HG03280 (cell line): ENCODE results near the gene SUGCT.

ENCODE experiments used
- ATAC-seq: cut with Tn5 transposase; IDR thresholded peaks from one replicate; pipeline ENCODE4 v1.9.1; 2021; ENCODE audit warnings: mild to moderate bottlenecking, moderate library complexity; ENCODE audit not compliant: unreplicated experiment

SUGCT gene

DNA sequence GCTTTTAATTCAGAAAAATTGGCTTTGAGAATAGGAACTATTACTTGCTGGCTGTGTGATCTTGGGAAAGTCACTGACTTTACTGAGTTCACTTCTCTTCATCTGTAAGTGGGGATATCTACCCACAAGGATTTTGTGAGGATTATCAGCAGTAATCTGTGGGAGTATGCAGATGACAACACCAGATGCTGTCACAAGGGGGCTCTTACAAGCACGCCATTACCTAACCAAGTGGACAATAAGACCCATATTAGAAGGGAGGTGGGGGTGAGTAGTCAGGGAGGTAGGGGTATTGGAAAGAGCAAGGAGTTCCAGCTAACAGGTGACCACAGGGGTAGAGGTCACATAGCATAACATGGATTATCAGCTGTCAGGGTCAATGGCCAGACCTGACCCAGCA, 569.4 kb downstream of the SUGCT start:
- no peak for ATAC-seq

DNA sequence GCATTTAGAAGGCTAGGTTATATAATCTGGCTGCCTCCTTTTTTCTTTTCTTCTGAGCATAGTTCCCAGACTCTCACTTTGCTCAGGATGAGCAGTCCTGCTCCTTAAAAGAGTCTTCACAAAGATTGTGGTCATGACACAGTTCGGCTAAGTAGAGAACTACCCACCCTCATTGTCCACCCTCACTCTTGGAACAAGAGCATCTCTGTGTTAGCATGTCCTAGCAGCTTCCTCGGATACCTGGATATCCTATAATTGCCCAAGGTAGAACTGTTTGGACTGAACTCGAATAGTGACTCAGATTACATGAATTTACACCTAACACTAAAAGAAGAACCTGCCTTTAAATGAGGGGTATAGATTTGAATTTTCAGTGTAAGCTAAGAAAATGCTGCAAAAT, 572.0 kb downstream of the SUGCT start:
- ATAC-seq, result no peak

DNA sequence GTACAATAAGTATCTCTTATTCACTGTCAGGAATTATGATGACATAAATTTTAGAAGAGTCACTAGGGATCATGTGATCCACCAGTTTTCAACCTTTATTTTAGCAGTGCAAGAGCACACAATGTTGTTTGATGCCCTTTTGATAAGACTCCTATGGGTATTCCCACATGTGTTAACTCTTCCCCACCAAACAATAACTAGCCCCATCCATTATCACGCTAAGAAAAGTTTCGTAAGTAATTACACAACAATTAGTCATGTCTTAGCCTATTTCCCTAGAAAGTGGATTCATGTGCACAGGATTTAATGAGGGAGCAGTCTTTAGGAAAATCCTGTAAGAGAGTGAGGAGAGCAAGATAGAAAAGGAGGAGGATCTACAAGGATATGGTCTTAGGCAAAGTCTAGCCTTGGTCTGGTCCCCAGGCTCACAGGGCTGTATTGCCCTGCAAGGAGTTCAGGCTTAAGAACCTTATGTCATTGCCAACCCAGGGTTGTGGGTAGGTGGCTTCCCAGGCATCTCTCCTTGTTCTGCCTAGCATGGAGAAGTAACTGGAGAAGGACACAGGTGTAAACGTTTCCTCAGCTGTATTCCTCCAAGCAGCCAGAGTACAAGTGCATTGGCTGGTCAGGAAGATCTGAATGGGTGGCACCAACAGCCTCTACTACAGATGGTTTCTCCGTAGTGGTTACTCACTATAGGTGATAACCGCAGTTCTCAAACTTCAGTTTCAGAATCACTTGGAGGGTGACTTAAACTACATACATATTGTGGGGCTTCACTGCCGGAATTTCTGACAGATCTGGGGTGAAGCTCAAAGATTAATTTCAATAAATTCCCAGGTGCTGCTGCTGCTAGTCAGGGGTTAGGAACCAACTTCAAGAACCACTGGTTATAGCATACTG, 574.5 kb downstream of the SUGCT start:
- peak; percentile 75 for ATAC-seq

DNA sequence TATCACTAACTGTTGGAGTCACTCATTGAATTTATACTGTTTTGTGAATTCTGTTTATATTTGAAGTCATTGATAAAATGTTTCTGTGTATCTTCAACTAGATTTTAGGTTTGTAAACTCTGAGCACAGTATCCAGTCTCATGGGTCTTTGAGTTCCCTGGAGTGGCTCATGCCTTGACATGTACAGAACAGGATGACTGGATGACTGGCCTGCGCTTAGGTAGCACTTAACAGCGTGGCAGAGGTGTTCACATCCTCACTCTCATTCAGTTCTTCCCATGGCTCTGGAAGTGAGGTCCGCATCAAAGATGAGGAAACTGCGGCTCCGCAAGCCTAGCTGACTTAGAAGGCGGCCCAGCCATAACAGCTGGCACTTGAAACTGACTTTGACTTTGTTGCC, 576.9 kb downstream of the SUGCT start:
- no peak for ATAC-seq

DNA sequence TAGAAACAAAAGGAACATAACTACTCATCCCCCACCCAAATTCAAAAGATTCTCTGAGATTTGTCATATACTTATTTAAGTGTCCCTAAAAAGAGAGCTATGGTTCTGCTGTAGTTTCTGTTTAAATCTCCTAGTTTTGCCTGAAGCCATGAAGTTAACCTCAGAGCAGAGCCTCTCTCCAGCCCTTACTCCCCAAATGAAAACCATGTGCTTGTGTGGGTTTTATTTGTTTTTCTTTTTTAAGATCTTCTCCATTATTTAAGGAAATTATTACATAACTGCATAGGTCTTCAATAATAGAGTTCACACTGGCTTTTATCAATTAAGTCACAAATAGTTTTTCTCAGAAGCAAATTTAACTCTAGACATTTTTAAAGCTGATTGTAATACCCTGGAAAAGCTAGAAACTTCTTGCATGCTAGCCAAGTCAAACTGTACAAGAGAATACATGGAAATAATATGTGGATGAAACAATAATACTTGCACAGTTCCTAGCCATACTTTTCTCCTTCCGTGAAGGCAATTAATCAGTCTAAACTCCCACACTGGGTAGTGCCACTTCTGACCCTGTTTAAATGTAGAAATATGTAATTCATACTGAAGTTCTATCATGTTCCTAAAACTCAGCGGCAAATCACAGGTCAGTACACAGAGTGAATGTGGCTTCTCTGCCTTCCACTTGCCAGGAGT, 579.7 kb downstream of the SUGCT start:
- ATAC-seq, result no peak

DNA sequence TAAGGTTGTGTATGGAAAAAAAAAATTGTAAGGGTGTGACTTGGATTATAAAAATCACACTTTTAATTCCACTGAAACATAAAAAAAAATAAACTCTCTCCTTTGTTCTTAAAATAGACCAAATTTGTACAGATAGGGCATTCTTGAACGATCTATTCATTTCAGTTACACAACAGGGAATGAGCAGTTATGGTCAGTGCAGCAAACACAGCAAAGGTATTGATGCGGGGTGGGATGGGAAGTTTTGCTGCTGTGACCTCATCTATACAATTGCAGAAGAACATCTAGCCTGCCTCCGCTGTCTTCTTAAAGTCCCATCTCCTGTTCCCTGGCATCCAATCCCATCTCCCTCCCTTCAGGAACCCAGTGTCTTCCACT, 580.2 kb downstream of the SUGCT start:
- no peak for ATAC-seq

DNA sequence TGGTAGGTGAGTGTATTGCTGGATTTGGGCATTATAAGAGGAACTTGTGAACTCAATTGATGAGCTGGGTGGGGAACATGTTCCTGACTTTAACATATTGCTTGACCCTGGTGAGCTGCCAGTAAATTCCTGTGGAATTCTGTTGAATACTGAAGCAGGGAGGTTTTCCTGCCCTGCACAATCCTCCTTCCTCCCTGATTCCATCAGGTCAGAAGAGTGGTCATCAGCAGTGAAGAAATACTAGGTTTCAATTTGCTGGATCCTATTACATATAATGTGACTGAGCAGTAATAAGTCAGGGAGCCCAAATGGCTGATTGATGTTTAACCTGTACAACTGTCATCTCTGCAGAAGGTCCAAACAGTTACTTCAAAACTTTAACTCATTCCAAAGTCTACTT, 581.2 kb downstream of the SUGCT start:
- no peak for ATAC-seq

DNA sequence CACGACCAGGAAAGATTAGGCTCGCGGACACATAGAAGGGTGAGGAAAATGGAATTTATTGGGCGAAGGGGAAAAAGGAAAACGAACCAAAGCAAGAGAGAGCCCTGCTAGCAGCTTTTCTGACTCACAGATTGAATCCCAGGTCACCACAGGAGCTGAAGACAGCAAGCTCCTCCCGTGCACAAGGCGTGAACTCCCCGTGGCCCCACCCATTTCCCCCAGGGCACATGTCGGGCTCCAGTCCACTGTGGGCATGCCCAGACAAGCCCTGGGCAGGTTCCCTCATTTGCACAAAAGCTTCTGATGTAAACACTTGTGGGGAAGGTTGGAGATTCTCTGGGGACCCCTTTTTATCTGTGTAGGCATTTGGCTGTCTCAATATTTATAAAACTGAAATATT, 582.4 kb downstream of the SUGCT start:
- ATAC-seq, result peak; percentile 76

DNA sequence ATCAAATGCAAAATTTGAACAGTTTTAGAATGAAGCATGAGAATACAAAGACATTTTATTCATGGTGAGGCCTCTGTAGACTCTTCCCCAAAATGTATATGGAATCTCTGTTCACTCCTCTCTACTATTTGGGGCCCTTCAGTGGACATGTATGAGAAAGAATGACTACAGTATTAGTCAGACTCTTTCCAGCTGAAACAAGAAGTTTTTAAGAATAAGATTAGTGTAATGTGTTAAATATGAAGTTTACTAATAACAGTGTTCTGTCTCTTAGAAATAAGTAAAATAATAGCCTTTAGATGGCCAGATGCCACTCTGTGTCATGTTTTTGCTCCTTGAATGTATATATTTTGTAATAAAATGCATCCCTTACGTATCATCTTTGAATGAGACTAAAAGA, 585.6 kb downstream of the SUGCT start:
- ATAC-seq, result no peak

DNA sequence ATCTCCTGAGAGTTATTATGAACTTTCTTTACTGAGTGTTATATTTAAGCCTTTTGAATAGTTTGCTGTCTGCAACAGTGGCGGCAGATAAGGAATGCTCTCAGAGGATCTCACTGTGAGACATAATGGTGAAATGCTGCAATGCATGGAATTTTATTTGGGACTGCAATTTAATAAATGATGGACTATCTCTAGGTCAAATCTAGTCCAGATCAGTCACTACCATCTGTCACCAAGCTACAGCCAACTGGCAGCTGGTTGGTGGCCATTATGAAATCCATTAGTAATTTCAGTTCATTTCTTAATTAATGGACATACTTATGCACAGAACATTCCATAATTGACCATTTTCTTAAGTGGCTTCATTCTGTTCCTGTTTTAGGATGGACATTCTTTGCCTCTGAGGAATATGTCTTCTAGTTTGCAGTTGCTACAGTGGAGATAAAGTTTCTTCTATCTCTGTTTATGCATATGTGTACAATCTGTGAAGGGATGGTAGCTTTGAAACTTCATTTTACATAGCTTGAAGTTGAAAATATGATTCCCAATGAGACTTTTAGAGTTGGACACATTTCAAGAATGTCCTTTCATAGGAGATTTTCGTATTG, 586.6 kb downstream of the SUGCT start:
- no peak for ATAC-seq

DNA sequence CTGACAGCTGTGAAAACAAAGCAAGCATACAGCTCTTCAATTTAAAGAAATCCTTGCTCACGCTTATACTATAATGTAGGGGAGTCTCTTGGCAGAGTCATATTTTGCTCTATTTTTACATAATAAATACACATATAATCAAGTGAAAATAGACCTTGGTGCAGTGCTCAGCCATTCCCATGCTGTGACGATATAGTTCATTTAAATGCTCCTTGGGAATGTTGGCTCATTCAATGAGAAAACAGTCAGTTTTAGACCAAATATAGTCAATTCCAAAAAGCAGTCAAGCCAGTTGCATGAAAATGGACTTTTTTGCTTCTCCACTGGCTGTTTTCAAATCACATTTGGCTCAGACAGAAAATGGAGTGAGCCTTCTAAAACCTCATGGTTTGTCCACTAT, 587.4 kb downstream of the SUGCT start:
- no peak for ATAC-seq

DNA sequence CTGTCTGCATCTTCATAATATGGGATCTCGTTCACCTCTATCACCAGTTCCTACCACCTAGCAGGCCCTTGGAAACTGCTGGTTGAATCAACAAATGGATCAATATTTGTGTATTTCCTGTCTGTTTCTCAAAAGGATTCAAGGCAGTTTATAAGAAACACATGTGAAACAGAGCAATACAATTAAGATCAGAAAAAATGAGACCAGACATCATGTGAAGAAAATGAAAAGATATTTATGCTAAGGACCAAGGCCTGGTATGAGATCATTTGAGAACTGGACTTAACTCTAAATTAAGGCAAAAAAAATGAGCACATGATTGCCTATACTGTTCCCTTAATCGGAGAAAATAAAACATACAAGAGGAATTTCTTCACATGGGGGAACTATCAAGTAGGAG, 589.0 kb downstream of the SUGCT start:
- no peak for ATAC-seq

DNA sequence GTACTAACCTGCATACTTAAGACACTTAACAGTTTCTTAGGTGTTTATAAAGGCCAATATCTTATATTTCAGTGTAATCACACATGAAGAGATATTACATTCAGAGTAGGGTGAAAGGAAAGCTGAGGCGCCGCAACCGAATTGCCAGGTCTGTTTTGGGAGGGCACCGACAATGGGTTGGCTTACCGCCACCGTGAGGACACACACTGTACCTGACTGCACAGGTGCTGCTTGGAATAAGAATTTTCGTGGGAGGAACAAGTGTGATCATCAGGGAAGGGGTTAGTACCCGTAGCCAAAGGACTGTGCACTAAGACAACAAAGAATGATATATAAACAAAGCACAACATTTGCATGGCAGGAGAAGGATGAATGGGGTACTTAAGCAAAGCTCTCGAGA, 591.8 kb downstream of the SUGCT start:
- ATAC-seq, result no peak

DNA sequence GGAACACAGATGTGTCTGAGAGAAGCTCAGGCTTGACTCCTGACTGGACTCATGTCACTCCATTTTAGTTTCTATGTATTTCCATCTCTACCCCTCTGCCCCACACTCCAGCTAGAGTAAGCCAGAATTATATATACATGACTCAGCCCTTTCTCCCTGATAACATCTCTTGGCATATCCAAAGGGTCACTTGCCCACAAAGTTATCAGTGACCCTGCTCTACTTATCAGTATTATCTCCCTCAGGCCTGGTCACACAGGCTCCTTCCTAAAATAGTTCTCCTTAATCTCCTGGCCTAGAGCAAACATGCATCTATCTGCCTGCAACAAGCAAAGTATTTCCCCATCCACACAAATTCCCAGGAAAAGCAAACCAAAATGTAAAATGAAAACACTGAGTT, 598.3 kb downstream of the SUGCT start:
- no peak for ATAC-seq

DNA sequence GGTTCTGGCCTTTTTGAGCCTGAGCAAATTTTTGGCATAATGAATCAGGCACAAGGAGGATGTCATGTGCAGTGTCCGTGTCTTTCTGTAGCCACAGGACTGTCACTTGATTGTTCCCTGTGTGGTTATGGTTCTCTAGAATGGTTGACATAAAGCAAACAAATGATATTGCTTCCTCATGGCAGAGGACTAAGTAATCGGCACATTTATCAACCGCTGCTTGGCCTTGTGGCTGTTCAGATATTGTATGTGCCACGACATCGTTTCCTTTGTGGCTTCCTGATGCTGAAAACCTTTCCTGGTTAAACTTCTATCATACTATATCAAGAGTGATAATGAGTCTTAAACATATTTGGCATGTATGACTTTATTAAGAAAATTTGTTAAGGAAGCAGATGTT, 598.8 kb downstream of the SUGCT start:
- no peak for ATAC-seq

DNA sequence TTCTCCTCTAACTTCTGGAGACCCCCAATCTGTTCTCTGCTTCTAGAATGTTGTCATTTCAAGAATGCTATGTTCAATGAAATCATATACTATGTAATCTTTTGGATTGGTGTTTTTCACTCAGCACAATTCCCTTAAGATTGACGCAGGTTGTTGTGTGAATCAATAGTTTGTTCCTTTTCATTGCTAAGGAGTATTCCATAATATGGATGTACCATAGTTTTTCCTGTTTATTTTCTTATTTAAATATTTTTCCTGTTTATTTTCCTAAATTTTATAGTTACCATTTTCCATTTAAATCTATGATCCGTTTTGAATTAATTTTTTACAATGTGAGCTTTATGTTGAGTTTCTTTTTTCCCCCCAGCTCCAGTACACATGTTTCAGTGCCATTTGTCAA, 604.5 kb downstream of the SUGCT start:
- ATAC-seq, result no peak

DNA sequence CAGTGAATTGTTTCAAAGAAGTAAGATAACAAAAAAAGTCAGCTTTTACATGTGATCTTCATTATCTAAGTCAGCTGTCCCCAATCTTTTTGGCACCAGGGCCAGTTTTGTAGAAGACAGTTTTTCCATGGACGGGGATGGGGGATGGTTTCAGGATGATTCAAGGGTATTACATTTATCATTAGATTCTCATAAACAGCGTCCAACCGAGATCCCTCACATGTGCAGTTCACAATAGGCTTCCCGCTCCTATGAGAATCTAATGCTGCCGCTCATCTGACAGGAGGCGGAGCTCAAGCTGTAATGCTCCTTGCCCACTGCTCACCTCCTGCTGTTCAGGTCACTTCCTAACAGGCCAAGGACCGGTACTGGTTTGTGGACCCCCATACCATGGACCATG, 607.5 kb downstream of the SUGCT start:
- no peak for ATAC-seq

DNA sequence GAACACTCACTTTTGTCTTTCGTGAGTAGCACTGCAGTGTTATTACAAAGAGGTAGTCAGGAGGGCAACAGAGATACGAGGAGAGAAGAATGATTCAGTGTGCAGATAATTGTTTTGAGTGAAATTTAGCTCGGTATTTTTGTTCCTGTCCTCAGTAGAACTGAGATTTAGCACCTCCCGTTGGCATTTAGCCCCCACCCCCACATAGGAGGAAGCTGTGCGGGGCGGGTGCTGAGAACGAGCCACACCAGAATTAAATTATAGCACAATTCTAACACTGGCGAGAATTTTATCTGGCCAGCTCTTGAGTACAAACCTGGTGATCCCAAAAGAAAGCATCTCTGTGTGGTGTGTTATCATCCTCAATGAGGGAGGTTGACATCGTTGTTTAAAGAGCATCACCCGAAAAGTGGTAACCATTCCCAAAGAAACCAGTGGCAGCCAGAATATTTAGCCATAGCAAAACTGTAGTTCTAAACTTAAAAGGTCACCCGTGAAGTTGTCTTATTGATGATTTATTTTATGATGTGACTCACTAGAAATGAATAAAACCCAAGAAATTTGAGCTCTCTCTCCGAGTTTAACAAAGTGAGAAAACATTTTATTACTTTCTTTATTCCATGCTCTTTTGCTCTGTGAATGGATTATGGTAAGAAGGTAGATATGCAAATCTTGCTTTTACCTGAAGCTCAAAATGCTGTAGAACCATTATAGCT, 612.2 kb downstream of the SUGCT start:
- no peak for ATAC-seq

DNA sequence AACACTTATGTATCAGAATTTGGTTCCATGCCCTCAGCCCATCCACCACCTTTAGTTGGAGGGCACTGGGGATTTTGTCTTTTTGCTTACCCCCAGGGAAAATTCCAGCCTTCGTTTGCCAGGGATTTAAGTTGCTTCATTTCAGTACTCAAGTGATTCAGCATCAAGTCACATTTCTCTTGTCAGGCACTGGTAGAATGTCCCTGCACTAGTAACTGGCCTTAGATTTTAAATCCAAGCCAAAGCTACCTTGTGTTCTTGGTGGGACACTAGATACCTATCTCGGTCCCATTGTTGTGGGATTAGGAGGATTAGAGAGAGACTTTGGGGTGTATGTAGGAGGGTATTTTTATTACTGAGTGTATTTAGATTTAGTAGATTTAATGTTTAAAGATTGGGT, 613.1 kb downstream of the SUGCT start:
- no peak for ATAC-seq

DNA sequence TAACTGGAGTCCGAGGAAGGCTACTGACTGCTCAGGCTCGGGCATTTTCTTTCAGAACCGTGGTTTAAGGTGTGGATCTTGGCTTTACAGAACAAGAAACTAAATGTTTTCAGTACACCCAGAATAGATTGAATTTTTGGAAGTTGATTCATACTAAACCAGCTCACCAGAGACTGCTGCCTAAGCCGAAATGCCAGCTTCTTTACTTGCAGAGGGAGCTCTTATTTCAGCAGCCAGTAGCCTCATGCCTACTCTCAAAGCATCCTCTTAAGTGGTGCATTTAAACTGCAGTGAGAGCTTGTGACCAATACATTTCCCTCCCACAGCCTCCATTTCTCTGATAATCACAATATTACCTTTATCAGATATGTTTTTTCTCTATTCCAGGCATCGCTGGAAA, 615.1 kb downstream of the SUGCT start:
- no peak for ATAC-seq

DNA sequence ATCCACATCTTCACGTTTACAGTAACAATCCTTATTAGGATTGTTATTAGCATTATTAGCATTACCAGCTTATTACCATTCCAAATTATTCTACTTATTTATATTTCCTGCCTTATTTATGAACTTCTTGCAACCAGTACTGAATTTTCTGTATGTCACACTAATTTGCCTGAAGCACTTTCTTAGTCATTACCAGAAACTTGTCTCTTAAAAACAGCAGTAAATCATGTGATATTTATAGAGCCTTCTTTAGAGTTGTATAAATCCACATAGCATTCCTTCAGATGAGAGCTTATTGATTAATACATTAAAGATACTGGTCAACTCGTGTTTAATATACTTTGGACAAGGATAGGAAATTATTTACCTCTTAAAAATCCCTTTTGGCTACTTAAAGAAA, 618.6 kb downstream of the SUGCT start:
- no peak for ATAC-seq
